ENCODE measurements around the gene BEX5. TPM values are rescaled to one million over a fixed set of nuclear protein-coding genes. Genes with fewer than 3 reads are reported as not detected.
A peak's percentile ranks its signal among the peaks of the same experiment; 100 is the strongest.

Gene BEX5
- 10 to 100 TPM; 12.4 to 14.3 TPM for total RNA-seq
- polyA plus RNA-seq (2013, experiment 1 of 2): 6.5 TPM
- 8.6 TPM for polyA plus RNA-seq (2013, experiment 2 of 2)
- total RNA-seq: 1.0 to 14.7 (median 4.5) reads per million in 172 experiments

DNA sequence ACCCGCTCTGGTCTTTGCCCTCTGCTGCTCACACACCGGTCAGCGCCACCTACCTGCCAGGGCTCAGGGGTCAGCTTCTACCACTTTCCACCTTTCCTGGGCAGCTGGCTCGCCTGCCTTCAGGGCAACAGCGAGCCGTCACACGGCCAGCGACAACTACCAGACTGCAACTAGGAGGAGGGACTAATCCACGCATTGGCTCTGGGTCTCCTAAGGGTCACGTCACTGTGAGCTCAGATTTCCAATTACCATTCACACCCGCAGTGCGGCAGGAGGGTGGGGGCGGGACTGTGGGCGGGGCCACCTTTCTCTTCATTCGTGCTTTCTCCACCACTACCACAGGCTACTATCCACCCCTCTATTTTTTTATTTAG lies at the start of gene BEX5:
Gene BEX5 (minus strand): TSS at position 172 of the 374 bp plus-strand sequence. CDS start 1,712 bp downstream, outside the sequence.
- Histone ChIP-seq H3K27ac (ENCODE audit: low read depth in 1 of 2, low read length in 2 of 2) (peak within 1 kb of the TSS in 1 of 2 donors; percentile 75), H3K27me3 (ENCODE audit: control insufficient read depth in 1 of 2, insufficient read depth in 2 of 2, low read length in 2 of 2) (no peaks in the 10 kb centered on the region), H3K36me3 (ENCODE audit: insufficient read depth, low read length) (no peaks in the 10 kb centered on the region), H3K4me1 (ENCODE audit: insufficient read depth, low read length) (peaks cover 12% of the 10 kb centered on the region), H3K9me3 (ENCODE audit: control insufficient read depth in 1 of 2, insufficient read depth in 1 of 2, low read length in 2 of 2) (no peaks in the 10 kb centered on the region), H3K4me3 (ENCODE audit: low read length) (peak within 1 kb of the TSS; percentile 74)
- peaks cover 5% of the 10 kb centered on the region for H3K27me3 Mint-ChIP-seq
- H3K27ac Mint-ChIP-seq: peak within 1 kb of the TSS; percentile 94
- DNase-seq: peak; percentile 23 to 87 (median 46)
- peaks cover 8% of the 10 kb centered on the region for H3K36me3 Mint-ChIP-seq (ENCODE audit: low read depth)
- H3K9me3 Mint-ChIP-seq: no peaks in the 10 kb centered on the region
- TF ChIP-seq, protein P1, sequence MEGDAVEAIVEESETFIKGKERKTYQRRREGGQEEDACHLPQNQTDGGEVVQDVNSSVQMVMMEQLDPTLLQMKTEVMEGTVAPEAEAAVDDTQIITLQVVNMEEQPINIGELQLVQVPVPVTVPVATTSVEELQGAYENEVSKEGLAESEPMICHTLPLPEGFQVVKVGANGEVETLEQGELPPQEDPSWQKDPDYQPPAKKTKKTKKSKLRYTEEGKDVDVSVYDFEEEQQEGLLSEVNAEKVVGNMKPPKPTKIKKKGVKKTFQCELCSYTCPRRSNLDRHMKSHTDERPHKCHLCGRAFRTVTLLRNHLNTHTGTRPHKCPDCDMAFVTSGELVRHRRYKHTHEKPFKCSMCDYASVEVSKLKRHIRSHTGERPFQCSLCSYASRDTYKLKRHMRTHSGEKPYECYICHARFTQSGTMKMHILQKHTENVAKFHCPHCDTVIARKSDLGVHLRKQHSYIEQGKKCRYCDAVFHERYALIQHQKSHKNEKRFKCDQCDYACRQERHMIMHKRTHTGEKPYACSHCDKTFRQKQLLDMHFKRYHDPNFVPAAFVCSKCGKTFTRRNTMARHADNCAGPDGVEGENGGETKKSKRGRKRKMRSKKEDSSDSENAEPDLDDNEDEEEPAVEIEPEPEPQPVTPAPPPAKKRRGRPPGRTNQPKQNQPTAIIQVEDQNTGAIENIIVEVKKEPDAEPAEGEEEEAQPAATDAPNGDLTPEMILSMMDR (IDR thresholded peaks at IDR 0.05): no peak
- peak within 1 kb of the TSS; percentile 99 for H3K4me3 Mint-ChIP-seq
- peaks cover 20% of the 10 kb centered on the region for H3K4me1 Mint-ChIP-seq (ENCODE audit: low read depth)
- intact Hi-C loops (cut with DNase I, micrococcal nuclease): no loop called here
- peak; percentile 95 for ATAC-seq (ENCODE audit: poor library complexity)
- ChIA-PET POLR2A (interaction anchor here (0.9 to 2.1 kb wide), 3 partner anchors 224 to 496 kb away, joined by 3 to 18 read pairs (median 3); partner anchors contain the start of genes ARMCX5 and ZMAT1), CTCF (no interaction called here)

DNA sequence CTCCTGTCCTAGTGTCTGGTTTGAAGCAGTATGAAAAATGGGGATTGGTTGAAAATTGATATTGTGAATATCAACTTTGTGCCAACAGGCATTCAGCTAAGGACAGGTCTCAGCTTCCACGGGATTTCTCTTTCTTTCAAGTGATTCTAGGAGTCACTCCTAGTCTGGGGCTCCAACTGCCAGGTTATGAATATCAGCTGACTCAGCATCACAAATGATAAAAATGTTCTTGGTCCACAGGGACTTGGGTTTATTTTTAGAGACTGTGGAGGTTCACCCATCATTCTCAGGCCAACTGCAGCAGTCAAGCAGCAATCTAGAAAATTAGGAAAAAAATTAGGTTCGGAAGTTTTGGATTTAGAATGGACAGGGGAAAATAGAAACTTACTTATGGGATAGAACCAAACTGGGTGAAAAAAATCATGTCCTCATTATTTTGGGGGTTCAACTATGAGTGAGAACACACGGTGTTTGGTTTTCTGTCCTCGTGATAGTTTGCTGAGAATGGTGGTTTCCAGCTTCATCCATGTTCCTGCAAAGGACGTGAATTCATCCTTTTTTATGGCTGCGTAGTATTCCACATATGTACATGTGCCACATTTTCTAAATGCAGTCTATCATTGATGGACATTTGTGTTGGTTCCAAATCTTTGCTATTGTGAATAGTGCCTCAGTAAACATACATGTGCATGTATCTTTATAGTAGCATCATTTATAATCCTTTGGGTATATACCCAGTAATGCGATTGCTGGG lies 30.4 kb upstream of the BEX5 start:
- Histone ChIP-seq H3K27ac (ENCODE audit: low read depth in 1 of 2, low read length in 2 of 2) (no peak overlapping the region), H3K27me3 (ENCODE audit: control insufficient read depth in 1 of 2, insufficient read depth in 2 of 2, low read length in 2 of 2) (no peaks in the 10 kb centered on the region), H3K36me3 (ENCODE audit: insufficient read depth, low read length) (no peaks in the 10 kb centered on the region), H3K4me1 (ENCODE audit: insufficient read depth, low read length) (no peaks in the 10 kb centered on the region), H3K9me3 (ENCODE audit: control insufficient read depth in 1 of 2, insufficient read depth in 1 of 2, low read length in 2 of 2) (no peaks in the 10 kb centered on the region), H3K4me3 (ENCODE audit: low read length) (no peak overlapping the region)
- TF ChIP-seq, protein P1 (IDR thresholded peaks at IDR 0.05): no peak
- Mint-ChIP-seq H3K4me1 (ENCODE audit: low read depth) (no peaks in the 10 kb centered on the region), H3K27ac (no peak overlapping the region), H3K4me3 (no peak overlapping the region), H3K9me3 (peaks cover 2% of the 10 kb centered on the region), H3K36me3 (ENCODE audit: low read depth) (no peaks in the 10 kb centered on the region), H3K27me3 (no peaks in the 10 kb centered on the region)
- ATAC-seq (ENCODE audit: poor library complexity) (no peak), DNase-seq (no peak)
- CTCF ChIA-PET: no interaction called here
- intact Hi-C loops (cut with DNase I, micrococcal nuclease): no loop called here
- POLR2A ChIA-PET: no interaction called here

DNA sequence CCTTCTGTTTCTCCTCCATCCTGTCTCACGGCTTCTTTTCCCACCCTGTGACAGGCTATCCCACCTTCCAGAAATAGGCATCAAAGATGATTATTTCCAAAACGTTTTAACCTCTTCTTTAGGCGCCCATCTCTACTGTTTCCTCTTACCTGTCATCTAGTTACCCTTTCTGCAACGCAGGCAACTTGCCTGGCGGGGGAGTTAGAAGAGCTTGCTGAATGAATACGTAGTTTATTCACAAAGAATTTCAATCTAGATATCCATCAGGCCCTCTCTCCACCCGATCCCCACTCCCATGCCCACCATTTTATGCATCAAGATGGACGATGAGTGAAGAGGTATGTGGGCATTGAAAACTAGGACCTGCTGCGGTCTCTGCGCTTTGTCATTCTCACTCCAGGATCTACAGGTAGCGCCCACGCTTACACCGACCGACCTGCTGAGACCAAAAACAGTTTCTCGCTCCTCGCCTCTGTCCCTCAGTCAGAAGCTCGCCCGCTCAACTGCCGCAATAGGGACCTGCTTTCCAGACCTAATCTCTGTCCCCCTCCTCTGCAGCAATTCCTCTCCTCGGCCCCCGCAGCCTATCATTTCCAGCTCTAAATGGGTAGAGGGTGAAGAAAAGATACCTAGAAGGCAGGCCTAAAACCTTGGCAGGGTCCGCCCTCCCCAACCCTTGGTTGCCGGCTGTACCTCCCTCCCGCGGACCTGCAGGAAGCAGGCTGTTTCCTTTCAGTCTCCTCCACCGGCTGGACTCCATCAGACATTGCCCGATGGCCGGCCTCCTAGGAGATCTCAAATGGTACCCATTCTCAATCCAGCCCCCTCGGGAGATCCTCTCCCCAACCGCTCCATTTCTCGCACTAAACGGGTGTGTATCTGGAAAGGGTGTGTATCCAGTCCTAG lies 624 bp downstream of the BEX5 start:
- intact Hi-C loops (cut with DNase I, micrococcal nuclease): no loop called here
- peak; percentile 47 for ATAC-seq (ENCODE audit: poor library complexity)
- CTCF ChIA-PET: interaction anchor here (0.6 kb wide), 1 partner anchor 709 kb away, joined by 3 read pairs; no protein-coding TSS in a partner anchor

More for the DNA sequence above, 624 bp downstream of the BEX5 start:
- no peaks in the 10 kb centered on the region for H3K36me3 ChIP-seq (ENCODE audit: insufficient read depth, low read length)
- no peaks in the 10 kb centered on the region for H3K9me3 ChIP-seq (ENCODE audit: control insufficient read depth in 1 of 2, insufficient read depth in 1 of 2, low read length in 2 of 2)
- peak overlapping the region; percentile 74 for H3K4me3 ChIP-seq (ENCODE audit: low read length)
- peak overlapping the region in 1 of 2 donors; percentile 75 for H3K27ac ChIP-seq (ENCODE audit: low read depth in 1 of 2, low read length in 2 of 2)
- TF ChIP-seq, protein P1 (IDR thresholded peaks at IDR 0.05): no peak
- DNase-seq: peak in 12 of 14 experiments; percentile 1 to 58 (median 12)
- no peaks in the 10 kb centered on the region for H3K27me3 ChIP-seq (ENCODE audit: control insufficient read depth in 1 of 2, insufficient read depth in 2 of 2, low read length in 2 of 2)
- Mint-ChIP-seq H3K27me3 (peaks cover 4% of the 10 kb centered on the region), H3K4me1 (ENCODE audit: low read depth) (peaks cover 20% of the 10 kb centered on the region), H3K9me3 (no peaks in the 10 kb centered on the region), H3K4me3 (peak overlapping the region; percentile 99), H3K27ac (peak overlapping the region; percentile 94), H3K36me3 (ENCODE audit: low read depth) (peaks cover 8% of the 10 kb centered on the region)
- peaks cover 12% of the 10 kb centered on the region for H3K4me1 ChIP-seq (ENCODE audit: insufficient read depth, low read length)
- POLR2A ChIA-PET: interaction anchor here (0.9 to 2.1 kb wide), 3 partner anchors 223 to 497 kb away, joined by 3 to 18 read pairs (median 3); partner anchors contain the start of genes ARMCX5 and ZMAT1
